ENCODE measurements around the gene SPOCK2.

SPOCK2 gene

DNA sequence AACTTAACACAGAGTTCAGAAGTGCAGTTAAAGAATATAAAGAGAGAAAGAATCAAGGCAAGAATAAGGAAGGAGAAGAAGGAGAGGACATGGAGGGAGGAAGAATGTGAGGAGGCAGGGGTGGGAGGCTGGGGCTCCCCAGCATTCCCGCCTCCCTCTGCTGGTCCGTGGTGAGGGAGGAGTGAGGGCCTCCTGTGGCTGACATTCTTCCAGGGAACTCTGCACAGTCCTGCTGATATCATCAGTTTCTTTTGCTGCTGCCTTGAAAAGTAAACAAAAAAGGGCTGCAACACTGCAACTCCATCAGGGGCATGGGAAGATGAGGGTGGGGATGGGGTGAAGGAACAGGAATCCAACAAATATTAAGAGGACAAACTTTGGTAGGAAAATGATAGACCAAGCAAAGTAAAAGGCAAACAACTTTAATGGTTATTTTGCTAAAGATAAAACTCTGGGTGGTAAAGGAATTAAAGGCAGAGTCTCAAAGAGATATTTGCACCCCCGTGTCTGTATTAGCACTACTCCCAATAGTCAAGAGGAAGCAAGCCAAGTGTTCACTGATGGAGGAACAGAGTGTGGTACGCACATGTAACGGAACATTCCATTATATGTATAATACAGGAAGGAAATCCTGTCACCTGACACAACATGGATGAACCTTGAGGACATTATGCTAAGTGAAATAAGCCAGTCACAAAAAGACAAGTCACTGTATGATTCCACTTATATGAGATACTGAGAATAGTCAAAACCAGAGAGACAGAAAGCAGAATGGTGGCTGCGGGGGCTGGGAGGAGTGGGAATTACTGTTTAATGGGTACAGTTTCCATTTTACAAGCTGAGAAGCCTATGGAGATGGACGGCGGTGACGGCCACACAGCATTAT, 8.0 kb upstream of the SPOCK2 start:
- no peak overlapping the region for H3K4me3 ChIP-seq (ENCODE audit: low read depth, low read length)
- TF ChIP-seq, protein P1, sequence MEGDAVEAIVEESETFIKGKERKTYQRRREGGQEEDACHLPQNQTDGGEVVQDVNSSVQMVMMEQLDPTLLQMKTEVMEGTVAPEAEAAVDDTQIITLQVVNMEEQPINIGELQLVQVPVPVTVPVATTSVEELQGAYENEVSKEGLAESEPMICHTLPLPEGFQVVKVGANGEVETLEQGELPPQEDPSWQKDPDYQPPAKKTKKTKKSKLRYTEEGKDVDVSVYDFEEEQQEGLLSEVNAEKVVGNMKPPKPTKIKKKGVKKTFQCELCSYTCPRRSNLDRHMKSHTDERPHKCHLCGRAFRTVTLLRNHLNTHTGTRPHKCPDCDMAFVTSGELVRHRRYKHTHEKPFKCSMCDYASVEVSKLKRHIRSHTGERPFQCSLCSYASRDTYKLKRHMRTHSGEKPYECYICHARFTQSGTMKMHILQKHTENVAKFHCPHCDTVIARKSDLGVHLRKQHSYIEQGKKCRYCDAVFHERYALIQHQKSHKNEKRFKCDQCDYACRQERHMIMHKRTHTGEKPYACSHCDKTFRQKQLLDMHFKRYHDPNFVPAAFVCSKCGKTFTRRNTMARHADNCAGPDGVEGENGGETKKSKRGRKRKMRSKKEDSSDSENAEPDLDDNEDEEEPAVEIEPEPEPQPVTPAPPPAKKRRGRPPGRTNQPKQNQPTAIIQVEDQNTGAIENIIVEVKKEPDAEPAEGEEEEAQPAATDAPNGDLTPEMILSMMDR (IDR thresholded peaks at IDR 0.05; ENCODE audit: low read depth, low read length), result peak; percentile 15

DNA sequence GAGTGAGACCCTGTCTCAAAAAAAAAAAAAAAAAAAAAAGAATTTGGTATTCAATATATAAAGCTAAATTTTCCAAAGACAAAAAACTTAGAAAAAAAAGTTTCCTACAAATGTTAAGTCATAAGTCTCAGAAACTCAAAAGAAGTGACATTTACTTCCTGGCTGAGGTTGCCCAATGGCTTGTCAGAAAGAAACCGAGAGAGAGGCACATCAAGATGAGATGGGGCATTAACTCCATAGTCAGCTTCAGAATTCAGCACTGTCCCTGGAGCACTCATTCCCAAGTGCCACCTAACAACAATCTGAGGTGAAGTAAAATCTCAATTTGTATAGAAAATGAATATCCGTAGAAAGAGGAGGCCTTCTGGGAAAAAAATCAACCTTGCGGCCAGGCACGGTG, 6.8 kb upstream of the SPOCK2 start:
- TF ChIP-seq, protein P1 (IDR thresholded peaks at IDR 0.05; ENCODE audit: low read depth, low read length), result no peak
- no peak for DNase-seq (ENCODE audit: low read depth, low spot score)
- H3K4me3 ChIP-seq (ENCODE audit: low read depth, low read length), result no peak overlapping the region
- in situ Hi-C loops (cut with HindIII; ENCODE audit: low sequenced_read_pairs), result no loop called here

More for the DNA sequence above, 8.0 kb upstream of the SPOCK2 start:
- in situ Hi-C loops (cut with HindIII; ENCODE audit: low sequenced_read_pairs), result no loop called here
- peak; percentile 70 for DNase-seq (ENCODE audit: low read depth, low spot score)

DNA sequence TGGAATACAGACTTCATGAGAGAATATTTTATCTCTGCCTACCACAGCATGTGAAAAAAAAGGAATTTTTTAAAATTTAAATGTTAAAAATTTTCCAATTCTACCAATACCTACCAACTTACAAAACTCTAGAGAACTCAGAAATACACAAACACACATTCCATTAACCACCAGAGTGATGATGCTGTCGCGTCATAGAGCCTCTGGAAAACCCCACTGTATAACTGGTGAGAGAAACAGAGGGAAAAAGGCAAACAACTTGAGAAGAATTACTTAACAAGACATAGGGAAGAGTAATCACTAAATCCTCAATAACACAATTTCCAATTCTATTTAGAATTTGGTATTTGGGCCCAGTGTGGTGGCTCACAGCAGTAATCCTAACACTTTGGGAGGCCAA, 6.2 kb upstream of the SPOCK2 start:
- in situ Hi-C loops (cut with HindIII; ENCODE audit: low sequenced_read_pairs), result no loop called here
- TF ChIP-seq, protein P1 (IDR thresholded peaks at IDR 0.05; ENCODE audit: low read depth, low read length), result no peak
- DNase-seq (ENCODE audit: low read depth, low spot score), result no peak
- no peak overlapping the region for H3K4me3 ChIP-seq (ENCODE audit: low read depth, low read length)

DNA sequence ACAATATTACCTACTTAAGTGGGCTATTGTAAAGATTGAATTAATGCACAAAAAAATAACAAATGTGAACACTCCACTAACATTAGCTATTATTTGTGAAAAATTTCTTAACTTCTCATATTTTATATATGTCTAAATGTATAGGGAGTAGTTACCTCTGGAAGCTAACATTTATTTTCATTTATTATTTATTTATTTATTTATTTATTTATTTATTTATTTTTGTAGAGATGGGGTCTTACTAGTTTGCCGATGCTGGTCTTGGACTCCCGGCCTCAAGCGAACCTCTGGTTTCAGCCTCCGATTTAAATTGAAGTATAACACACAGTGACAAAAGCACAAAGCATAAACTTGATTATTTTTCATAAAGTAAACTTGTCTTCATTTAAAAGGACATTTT, 5.1 kb upstream of the SPOCK2 start:
- DNase-seq (ENCODE audit: low read depth, low spot score), result no peak
- in situ Hi-C loops (cut with HindIII; ENCODE audit: low sequenced_read_pairs), result no loop called here
- TF ChIP-seq, protein P1 (IDR thresholded peaks at IDR 0.05; ENCODE audit: low read depth, low read length), result no peak
- no peak overlapping the region for H3K4me3 ChIP-seq (ENCODE audit: low read depth, low read length)

DNA sequence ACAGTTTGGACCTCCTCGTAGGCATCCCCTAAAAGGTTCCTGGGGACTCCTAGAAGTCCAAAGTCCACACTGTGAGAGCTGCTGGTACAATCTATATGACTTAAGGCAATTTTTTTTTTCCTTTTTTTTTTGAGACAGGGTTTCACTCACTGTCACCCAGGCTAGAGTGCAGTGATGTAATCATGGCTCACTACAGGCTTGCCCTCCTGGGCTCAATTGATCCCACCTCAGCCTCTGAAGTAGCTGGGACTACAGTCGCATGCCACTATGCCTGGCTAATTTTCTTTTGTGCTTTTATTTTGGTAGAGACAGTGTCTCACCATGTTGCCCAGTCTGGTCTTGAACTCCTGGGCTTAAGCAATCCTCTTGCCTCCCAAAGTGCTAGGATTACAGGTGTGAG, 4.6 kb upstream of the SPOCK2 start:
- TF ChIP-seq, protein P1 (IDR thresholded peaks at IDR 0.05; ENCODE audit: low read depth, low read length), result no peak
- H3K4me3 ChIP-seq (ENCODE audit: low read depth, low read length), result no peak overlapping the region
- DNase-seq (ENCODE audit: low read depth, low spot score), result no peak
- in situ Hi-C loops (cut with HindIII; ENCODE audit: low sequenced_read_pairs), result no loop called here

DNA sequence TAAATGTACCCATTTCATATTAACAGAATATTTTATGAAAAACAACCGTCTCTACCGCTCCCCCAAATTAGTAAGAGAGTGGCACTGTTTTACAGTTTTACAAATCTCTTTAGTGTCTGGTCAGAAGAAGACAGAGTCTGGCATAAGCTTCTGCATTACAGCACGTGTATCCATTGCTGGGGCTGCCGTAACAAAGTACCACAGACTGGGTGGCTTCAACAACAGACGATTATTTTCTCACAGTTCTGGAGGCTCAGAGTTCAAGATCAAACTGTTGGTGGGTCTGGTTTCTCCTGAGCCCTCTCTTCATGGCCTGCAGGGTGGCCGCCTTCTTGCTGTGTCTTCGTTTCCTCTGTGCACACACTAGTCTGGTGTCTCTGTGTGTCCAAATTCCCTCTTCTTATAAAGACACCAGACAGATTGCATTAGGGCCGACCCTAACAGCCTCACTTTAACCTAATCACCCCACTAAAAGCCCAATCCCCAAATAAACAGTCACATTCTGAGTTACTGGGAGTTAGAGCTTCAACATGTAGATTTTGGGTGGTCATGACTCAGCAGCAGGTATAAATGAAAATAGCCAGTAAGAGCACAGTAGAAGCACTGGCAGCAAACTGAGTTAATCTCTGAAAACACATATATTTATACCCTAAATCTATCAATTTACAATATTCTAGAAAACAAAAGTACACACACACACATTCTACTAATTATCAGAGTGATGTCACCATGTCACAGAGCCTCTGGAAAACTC, 4.0 kb upstream of the SPOCK2 start:
- no peak for DNase-seq (ENCODE audit: low read depth, low spot score)
- TF ChIP-seq, protein P1 (IDR thresholded peaks at IDR 0.05; ENCODE audit: low read depth, low read length), result no peak
- in situ Hi-C loops (cut with HindIII; ENCODE audit: low sequenced_read_pairs), result no loop called here
- H3K4me3 ChIP-seq (ENCODE audit: low read depth, low read length), result no peak overlapping the region
